WTC11 (cell line): ENCODE measurements around the gene TRABD2A. TPM values are rescaled to one million over a fixed set of nuclear protein-coding genes. Genes with fewer than 3 reads are reported as not detected.

Experiments used
- ATAC-seq: fragments of 200-7000 bp; cut with Tn5 transposase; 2 replicates; pipeline ENCODE4 v1.10.0; 2021; ENCODE audit warnings: mild to moderate bottlenecking, moderate library complexity
- CTCF ChIA-PET: fragments of 300-600 bp; sonication (Branson Sonifier 250); formaldehyde crosslinking; loops from one replicate; lab custom pipeline; 2021; ENCODE audit warnings: antibody characterized with exemption; lab: Charles Lee
- POLR2A ChIA-PET: fragments of 350-600 bp; sonication (Branson Sonifier 250); formaldehyde crosslinking; loops from one replicate; lab custom pipeline; 2021; ENCODE audit warnings: antibody characterized with exemption; lab: Charles Lee
- DNase-seq: peaks from one replicate; pipeline ENCODE4 v3.0.0; 2021; ENCODE audit warnings: low spot score
- H3K27ac Mint-ChIP-seq: 2 replicates; pipeline ENCODE4 v1.8.0; 2021; ENCODE audit warnings: mixed read lengths
- H3K27me3 Mint-ChIP-seq: 2 replicates; pipeline ENCODE4 v1.8.0; 2021; ENCODE audit warnings: low read depth, mild to moderate bottlenecking, moderate library complexity, mixed read lengths
- H3K36me3 Mint-ChIP-seq: 2 replicates; pipeline ENCODE4 v1.8.0; 2021; ENCODE audit warnings: mixed read lengths
- H3K4me1 Mint-ChIP-seq: 2 replicates; pipeline ENCODE4 v1.8.0; 2022; ENCODE audit warnings: mixed read lengths
- H3K4me3 Mint-ChIP-seq: 2 replicates; pipeline ENCODE4 v1.8.0; 2021; ENCODE audit warnings: mild to moderate bottlenecking, moderate library complexity, mixed read lengths
- H3K9me3 Mint-ChIP-seq: 2 replicates; pipeline ENCODE4 v1.8.0; 2021; ENCODE audit warnings: mixed read lengths
- CBFB ChIP-seq: sonication (generic); formaldehyde crosslinking; IDR thresholded peaks from 2 replicates; pipeline ENCODE4 v1.8.1; 2022; ENCODE audit warnings: mild to moderate bottlenecking, low read depth, missing genetic modification reagents
- GRHL2 ChIP-seq: fragments of 250-450 bp; sonication (Bioruptor Pico); IDR thresholded peaks from 2 replicates; pipeline ENCODE4 v1.8.0; 2022; ENCODE audit warnings: mild to moderate bottlenecking, moderate library complexity; ENCODE audit not compliant: insufficient replicate concordance, severe bottlenecking
- IRF1 ChIP-seq: sonication (generic); formaldehyde crosslinking; IDR thresholded peaks from 2 replicates; pipeline ENCODE4 v1.8.0; 2023; ENCODE audit warnings: missing genetic modification reagents
- NR1H2 ChIP-seq: sonication (generic); formaldehyde crosslinking; IDR thresholded peaks from 2 replicates; pipeline ENCODE4 v1.9.0; 2021; ENCODE audit warnings: mild to moderate bottlenecking, moderate library complexity, missing genetic modification reagents
- NR2C2 ChIP-seq: sonication (generic); formaldehyde crosslinking; IDR thresholded peaks from 2 replicates; pipeline ENCODE4 v1.8.0; 2022; ENCODE audit warnings: mild to moderate bottlenecking, missing genetic modification reagents
- PRRX2 ChIP-seq: fragments of 250-450 bp; sonication (Bioruptor Pico); IDR thresholded peaks from 2 replicates; pipeline ENCODE4 v1.8.0; 2021; ENCODE audit warnings: mild to moderate bottlenecking
- RORB ChIP-seq: fragments of 250-450 bp; sonication (Bioruptor Pico); IDR thresholded peaks from 2 replicates; pipeline ENCODE4 v1.9.0; 2021; ENCODE audit warnings: mild to moderate bottlenecking
- STAT6 ChIP-seq: sonication (generic); formaldehyde crosslinking; conservative IDR thresholded peaks from 2 replicates; pipeline ENCODE4 v1.8.1; 2023; ENCODE audit warnings: mild to moderate bottlenecking, low read depth, missing genetic modification reagents, moderate library complexity
- ZBTB43 ChIP-seq: sonication (generic); formaldehyde crosslinking; IDR thresholded peaks from 2 replicates; pipeline ENCODE4 v1.8.1; 2023; ENCODE audit warnings: mild to moderate bottlenecking, missing genetic modification reagents
- ZNF219 ChIP-seq: sonication (generic); formaldehyde crosslinking; IDR thresholded peaks from 2 replicates; pipeline ENCODE4 v1.8.0; 2023; ENCODE audit warnings: missing genetic modification reagents, mild to moderate bottlenecking, borderline replicate concordance
- ZNF425 ChIP-seq: fragments of 250-450 bp; sonication (Bioruptor Pico); conservative IDR thresholded peaks from 2 replicates; pipeline ENCODE4 v1.9.0; 2021; ENCODE audit warnings: mild to moderate bottlenecking
- ZSCAN18 ChIP-seq: fragments of 250-450 bp; sonication (Bioruptor Pico); IDR thresholded peaks from 2 replicates; pipeline ENCODE4 v2.1.2; 2022; ENCODE audit warnings: mild to moderate bottlenecking, moderate library complexity
- total RNA-seq: library from RNA; stranded (reverse); gene quantifications from 3 replicates; pipeline ENCODE4 v1.2.3, GENCODE V29; 2021
- TF ChIP-seq, protein P1 (sequence below): sonication (generic); formaldehyde crosslinking; IDR thresholded peaks from 2 replicates; pipeline ENCODE4 v1.8.1; 2022; ENCODE audit warnings: mild to moderate bottlenecking, moderate library complexity, missing genetic modification reagents
- TF ChIP-seq, protein P2 (sequence below): fragments of 250-450 bp; sonication (Bioruptor Pico); IDR thresholded peaks from 2 replicates; pipeline ENCODE4 v1.9.0; 2021; ENCODE audit warnings: mild to moderate bottlenecking, borderline replicate concordance

The TRABD2A gene
- total RNA-seq, 1 experiment from 2014 or later, result 12.1 TPM

DNA sequence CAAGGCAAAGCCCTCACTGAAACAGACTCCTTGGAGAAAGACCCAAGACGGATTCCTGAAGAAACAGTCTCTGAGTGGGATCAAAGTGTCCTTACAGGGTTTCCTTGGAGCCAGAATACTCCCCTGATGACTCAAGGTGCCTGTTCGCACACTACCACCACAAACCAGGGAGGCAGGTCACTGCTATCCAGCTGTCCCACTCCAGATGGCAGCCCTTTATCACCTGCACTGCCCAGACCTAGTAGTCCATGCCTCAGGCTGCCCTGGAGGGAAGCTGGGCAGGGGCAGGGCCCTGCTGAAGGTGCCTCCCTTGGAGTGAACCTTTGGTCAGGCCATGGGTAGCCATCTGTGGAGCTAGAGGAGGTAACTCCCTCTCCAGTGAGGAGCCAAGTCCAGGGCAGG, 34.1 kb downstream of the TRABD2A start:
- Mint-ChIP-seq H3K36me3 (no peaks in the 10 kb centered on the region), H3K9me3 (peaks cover 4% of the 10 kb centered on the region; the same call in 1 of the 2 replicates), H3K27ac (no peak overlapping the region)
- CTCF ChIA-PET, result interaction anchor here (0.5 to 2.6 kb wide), 3 partner anchors 11 to 36 kb away, joined by 3 to 10 read pairs (median 3); no protein-coding TSS in a partner anchor
- no peak for TF ChIP-seq GRHL2
- TF ChIP-seq, all 79 proteins: peak for 0
- no peaks in the 10 kb centered on the region for H3K4me1 Mint-ChIP-seq
- POLR2A ChIA-PET, result no interaction called here
- no peak overlapping the region for H3K4me3 Mint-ChIP-seq
- no peak for ATAC-seq
- no peaks in the 10 kb centered on the region for H3K27me3 Mint-ChIP-seq
- no peak for DNase-seq

GRCh38 chr2:84846041-84846663, 34.7 kb downstream of the TRABD2A start:
- ChIA-PET POLR2A (no interaction called here), CTCF (interaction anchor here (0.5 to 2.6 kb wide), 3 partner anchors 12 to 36 kb away, joined by 3 to 10 read pairs (median 3); no protein-coding TSS in a partner anchor)
- Mint-ChIP-seq H3K36me3 (no peaks in the 10 kb centered on the region), H3K27ac (no peak overlapping the region), H3K4me3 (no peak overlapping the region), H3K4me1 (no peaks in the 10 kb centered on the region), H3K9me3 (no peaks in the 10 kb centered on the region), H3K27me3 (no peaks in the 10 kb centered on the region)
- ATAC-seq (no peak), DNase-seq (no peak)
- TF ChIP-seq CBFB (no peak), IRF1 (CRISPR knock-in tag) (no peak), ZBTB43 (CRISPR knock-in tag) (no peak), ZNF219 (no peak), PRRX2 (CRISPR knock-in tag) (no peak), STAT6 (CRISPR knock-in tag) (no peak), NR1H2 (CRISPR knock-in tag) (no peak), ZSCAN18 (CRISPR knock-in tag) (no peak), ZNF425 (CRISPR knock-in tag) (no peak), RORB (CRISPR knock-in tag) (no peak), NR2C2 (CRISPR knock-in tag) (no peak)
- TF ChIP-seq, protein P1, sequence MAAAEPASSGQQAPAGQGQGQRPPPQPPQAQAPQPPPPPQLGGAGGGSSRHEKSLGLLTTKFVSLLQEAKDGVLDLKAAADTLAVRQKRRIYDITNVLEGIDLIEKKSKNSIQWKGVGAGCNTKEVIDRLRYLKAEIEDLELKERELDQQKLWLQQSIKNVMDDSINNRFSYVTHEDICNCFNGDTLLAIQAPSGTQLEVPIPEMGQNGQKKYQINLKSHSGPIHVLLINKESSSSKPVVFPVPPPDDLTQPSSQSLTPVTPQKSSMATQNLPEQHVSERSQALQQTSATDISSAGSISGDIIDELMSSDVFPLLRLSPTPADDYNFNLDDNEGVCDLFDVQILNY (CRISPR knock-in tag), result no peak
- TF ChIP-seq, protein P2, sequence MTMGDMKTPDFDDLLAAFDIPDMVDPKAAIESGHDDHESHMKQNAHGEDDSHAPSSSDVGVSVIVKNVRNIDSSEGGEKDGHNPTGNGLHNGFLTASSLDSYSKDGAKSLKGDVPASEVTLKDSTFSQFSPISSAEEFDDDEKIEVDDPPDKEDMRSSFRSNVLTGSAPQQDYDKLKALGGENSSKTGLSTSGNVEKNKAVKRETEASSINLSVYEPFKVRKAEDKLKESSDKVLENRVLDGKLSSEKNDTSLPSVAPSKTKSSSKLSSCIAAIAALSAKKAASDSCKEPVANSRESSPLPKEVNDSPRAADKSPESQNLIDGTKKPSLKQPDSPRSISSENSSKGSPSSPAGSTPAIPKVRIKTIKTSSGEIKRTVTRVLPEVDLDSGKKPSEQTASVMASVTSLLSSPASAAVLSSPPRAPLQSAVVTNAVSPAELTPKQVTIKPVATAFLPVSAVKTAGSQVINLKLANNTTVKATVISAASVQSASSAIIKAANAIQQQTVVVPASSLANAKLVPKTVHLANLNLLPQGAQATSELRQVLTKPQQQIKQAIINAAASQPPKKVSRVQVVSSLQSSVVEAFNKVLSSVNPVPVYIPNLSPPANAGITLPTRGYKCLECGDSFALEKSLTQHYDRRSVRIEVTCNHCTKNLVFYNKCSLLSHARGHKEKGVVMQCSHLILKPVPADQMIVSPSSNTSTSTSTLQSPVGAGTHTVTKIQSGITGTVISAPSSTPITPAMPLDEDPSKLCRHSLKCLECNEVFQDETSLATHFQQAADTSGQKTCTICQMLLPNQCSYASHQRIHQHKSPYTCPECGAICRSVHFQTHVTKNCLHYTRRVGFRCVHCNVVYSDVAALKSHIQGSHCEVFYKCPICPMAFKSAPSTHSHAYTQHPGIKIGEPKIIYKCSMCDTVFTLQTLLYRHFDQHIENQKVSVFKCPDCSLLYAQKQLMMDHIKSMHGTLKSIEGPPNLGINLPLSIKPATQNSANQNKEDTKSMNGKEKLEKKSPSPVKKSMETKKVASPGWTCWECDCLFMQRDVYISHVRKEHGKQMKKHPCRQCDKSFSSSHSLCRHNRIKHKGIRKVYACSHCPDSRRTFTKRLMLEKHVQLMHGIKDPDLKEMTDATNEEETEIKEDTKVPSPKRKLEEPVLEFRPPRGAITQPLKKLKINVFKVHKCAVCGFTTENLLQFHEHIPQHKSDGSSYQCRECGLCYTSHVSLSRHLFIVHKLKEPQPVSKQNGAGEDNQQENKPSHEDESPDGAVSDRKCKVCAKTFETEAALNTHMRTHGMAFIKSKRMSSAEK, result no peak
